ENCODE results near the gene HIVEP3. TPM values are rescaled to one million over a fixed set of nuclear protein-coding genes. Genes with fewer than 3 reads are reported as not detected.

HIVEP3 gene
- total RNA-seq, 4 donors from 2014 or later: 3.2 to 11.0 (median 4.2) TPM

DNA sequence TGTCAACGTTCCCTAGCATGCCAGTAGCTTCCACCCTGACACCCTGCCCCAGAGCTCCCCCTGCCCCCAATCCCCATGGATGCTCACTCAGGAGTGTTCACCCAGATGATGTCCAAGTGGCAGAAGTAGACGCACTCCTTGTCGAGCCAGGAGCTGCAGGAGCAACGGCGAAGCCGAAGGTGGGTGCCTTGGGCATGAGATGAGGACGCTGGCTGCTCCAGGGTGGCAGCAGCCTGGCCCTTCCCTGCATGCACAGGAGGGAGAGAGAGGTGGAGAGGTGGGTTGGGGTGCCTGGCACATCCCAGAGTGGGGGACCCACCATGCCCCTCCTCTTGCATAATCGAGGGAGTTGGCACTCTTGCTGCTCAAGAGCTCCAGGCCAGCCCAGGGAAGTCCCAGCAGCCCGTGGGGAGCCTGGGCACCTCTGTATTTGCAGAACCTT, 434.7 kb downstream of the HIVEP3 start:
- Histone ChIP-seq H3K9me3 (no peaks in the 10 kb centered on the region), H3K4me3 (peak overlapping the region in 3 of 4 donors; percentile 19 to 36 (median 34)), H3K36me3 (no peaks in the 10 kb centered on the region), H3K27me3 (peaks cover 0 to 47% (median 0%) of the 10 kb centered on the region in 4 donors), H3K4me1 (peaks cover 21 to 59% (median 33%) of the 10 kb centered on the region in 3 donors), H3K27ac (peak overlapping the region in 1 of 4 donors; percentile 36)
- TF ChIP-seq POLR2A (IDR thresholded peaks at IDR 0.05): no peak
- TF ChIP-seq, protein P1, sequence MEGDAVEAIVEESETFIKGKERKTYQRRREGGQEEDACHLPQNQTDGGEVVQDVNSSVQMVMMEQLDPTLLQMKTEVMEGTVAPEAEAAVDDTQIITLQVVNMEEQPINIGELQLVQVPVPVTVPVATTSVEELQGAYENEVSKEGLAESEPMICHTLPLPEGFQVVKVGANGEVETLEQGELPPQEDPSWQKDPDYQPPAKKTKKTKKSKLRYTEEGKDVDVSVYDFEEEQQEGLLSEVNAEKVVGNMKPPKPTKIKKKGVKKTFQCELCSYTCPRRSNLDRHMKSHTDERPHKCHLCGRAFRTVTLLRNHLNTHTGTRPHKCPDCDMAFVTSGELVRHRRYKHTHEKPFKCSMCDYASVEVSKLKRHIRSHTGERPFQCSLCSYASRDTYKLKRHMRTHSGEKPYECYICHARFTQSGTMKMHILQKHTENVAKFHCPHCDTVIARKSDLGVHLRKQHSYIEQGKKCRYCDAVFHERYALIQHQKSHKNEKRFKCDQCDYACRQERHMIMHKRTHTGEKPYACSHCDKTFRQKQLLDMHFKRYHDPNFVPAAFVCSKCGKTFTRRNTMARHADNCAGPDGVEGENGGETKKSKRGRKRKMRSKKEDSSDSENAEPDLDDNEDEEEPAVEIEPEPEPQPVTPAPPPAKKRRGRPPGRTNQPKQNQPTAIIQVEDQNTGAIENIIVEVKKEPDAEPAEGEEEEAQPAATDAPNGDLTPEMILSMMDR (IDR thresholded peaks at IDR 0.05): no peak
- no peak for DNase-seq
- intact Hi-C loops (cut with DNase I): no loop called here
- 20% methylated on average over 5 of the region's 9 CpGs; no CpG with 5 or more reads in 1 of the 2 donors for WGBS, 2 donors

GRCh38 chr1:41483001-41483850, 435.5 kb downstream of the HIVEP3 start:
- Histone ChIP-seq H3K4me1 (peaks cover 21 to 66% (median 33%) of the 10 kb centered on the region in 3 donors), H3K27me3 (peaks cover 0 to 41% (median 0%) of the 10 kb centered on the region in 4 donors), H3K27ac (peak overlapping the region; percentile 16 to 72 (median 42)), H3K9me3 (no peaks in the 10 kb centered on the region), H3K36me3 (no peaks in the 10 kb centered on the region), H3K4me3 (peak overlapping the region in 1 of 4 donors; percentile 34)
- WGBS, 2 donors: 30 to 33% methylated on average over 13 to 18 of the region's 21 CpGs
- intact Hi-C loops (cut with DNase I): no loop called here
- no peak for TF ChIP-seq POLR2A (IDR thresholded peaks at IDR 0.05)
- TF ChIP-seq, protein P1 (IDR thresholded peaks at IDR 0.05): no peak
- DNase-seq: no peak

DNA sequence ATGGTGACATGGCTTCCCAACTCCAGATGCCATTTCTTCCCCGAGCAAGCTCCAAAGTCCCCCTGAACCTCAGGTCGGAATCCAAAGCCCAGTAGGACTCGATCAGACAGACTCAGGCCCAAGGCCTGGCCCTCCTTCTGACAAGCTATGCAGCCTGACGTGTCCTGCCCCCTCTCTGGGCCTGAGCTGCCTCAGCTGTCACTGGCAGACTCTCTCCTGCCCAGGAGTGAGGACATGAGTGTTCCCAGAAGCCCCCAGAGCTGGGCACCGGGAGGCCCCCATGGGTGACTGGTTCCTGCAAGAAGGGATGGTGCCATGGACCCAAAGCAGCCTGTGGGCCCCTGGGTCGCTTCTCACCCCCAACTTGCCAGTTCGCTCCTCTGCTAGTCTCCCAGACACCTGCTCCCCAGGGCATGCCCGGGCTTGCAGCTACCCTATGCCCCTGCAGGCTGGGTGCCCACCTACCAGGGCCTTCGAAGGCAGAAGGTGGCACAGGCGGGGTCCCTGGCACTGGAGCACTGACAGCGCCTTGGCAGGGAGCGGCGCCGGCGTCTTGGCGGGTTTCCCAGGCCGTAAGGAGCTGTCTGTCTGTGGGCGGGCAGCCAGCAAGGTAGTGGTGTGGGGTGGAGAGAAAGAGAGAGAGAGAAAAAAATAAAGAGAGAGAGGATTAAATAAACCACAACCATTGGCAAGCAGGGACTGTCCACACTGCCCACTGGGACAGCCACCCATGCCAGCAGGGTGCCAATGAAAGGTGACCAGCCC, 436.5 kb downstream of the HIVEP3 start:
- TF ChIP-seq, protein P1 (IDR thresholded peaks at IDR 0.05): no peak
- no peak for TF ChIP-seq POLR2A (IDR thresholded peaks at IDR 0.05)
- WGBS, 2 donors: 29 to 37% methylated on average over 3 to 11 of the region's 18 CpGs
- Histone ChIP-seq H3K9me3 (no peaks in the 10 kb centered on the region), H3K4me3 (peak overlapping the region in 1 of 4 donors; percentile 34), H3K4me1 (peaks cover 21 to 75% (median 33%) of the 10 kb centered on the region in 3 donors), H3K36me3 (no peaks in the 10 kb centered on the region), H3K27ac (peak overlapping the region; percentile 16 to 72 (median 42)), H3K27me3 (peaks cover 0 to 30% (median 0%) of the 10 kb centered on the region in 4 donors)
- DNase-seq: no peak
- intact Hi-C loops (cut with DNase I): no loop called here

- no peaks in the 10 kb centered on the region for H3K9me3 ChIP-seq
- H3K4me1 ChIP-seq: peaks cover 29 to 77% (median 43%) of the 10 kb centered on the region in 3 donors
- intact Hi-C loops (cut with DNase I): no loop called here
- TF ChIP-seq, protein P1 (IDR thresholded peaks at IDR 0.05): no peak
- TF ChIP-seq POLR2A (IDR thresholded peaks at IDR 0.05): no peak
- no peaks in the 10 kb centered on the region for H3K36me3 ChIP-seq
- no peak for DNase-seq
- 45 to 74% methylated on average over 10 to 14 of the region's 15 CpGs for WGBS, 2 donors
- no peak overlapping the region for H3K27ac ChIP-seq
- H3K4me3 ChIP-seq: no peak overlapping the region
- H3K27me3 ChIP-seq: peaks cover 0 to 21% (median 0%) of the 10 kb centered on the region in 4 donors
Measured at GRCh38 chr1:41481109-41481775, 437.5 kb downstream of the HIVEP3 start.

Measured in esophagus squamous epithelium (tissue), 5 donors.